Measurements from ENCODE around the gene CCDC97. TPM values are rescaled to one million over a fixed set of nuclear protein-coding genes. Genes with fewer than 3 reads are reported as not detected.

CCDC97 gene
- total RNA-seq, 2 donors from 2014 or later, result 17.5 to 23.9 TPM

- intact Hi-C loops (cut with DNase I), result no loop called here
- peak; percentile 89 for DNase-seq (ENCODE audit: low spot score)
Measured at GRCh38 chr19:41373993-41374392, 64.0 kb downstream of the CCDC97 start.

Other genes with a start within 250 kb of the CCDC97 start
- not detected for gene CYP2A13, start 221.7 kb upstream of the CCDC97 start, total RNA-seq
- not detected for gene CYP2F1, start 195.7 kb upstream of the CCDC97 start, total RNA-seq
- 1 to 10 TPM; 1.2 to 1.4 TPM for gene CYP2S1, start 117.0 kb upstream of the CCDC97 start, total RNA-seq
- 100 to 1,000 TPM; 133 to 147 TPM for gene AXL, start 90.9 kb upstream of the CCDC97 start, total RNA-seq
- 100 to 1,000 TPM; 150 to 157 TPM for gene HNRNPUL1, start 45.8 kb upstream of the CCDC97 start, total RNA-seq
- 10 to 100 TPM; 43.8 to 61.5 TPM for gene TGFB1, start 43.8 kb downstream of the CCDC97 start, total RNA-seq
- gene B9D2, start 54.0 kb downstream of the CCDC97 start, total RNA-seq, result 1 to 10 TPM; 3.7 to 4.2 TPM
- 1 to 10 TPM; 6.4 to 8.3 TPM for gene TMEM91, start 66.4 kb downstream of the CCDC97 start, total RNA-seq
- 1 to 10 TPM; 7.2 to 7.3 TPM for gene EXOSC5, start 87.2 kb downstream of the CCDC97 start, total RNA-seq
- gene BCKDHA, start 87.6 kb downstream of the CCDC97 start, total RNA-seq, result 10 to 100 TPM in 1 of 2 donors, 1 to 10 TPM in 1; 8.5 to 15.7 TPM
- gene B3GNT8, start 117.2 kb downstream of the CCDC97 start, total RNA-seq, result 1 to 10 TPM; 3.3 to 4.2 TPM
- 10 to 100 TPM; 30.5 to 30.7 TPM for gene DMAC2, start 129.7 kb downstream of the CCDC97 start, total RNA-seq
- gene ERICH4, start 133.0 kb downstream of the CCDC97 start, total RNA-seq, result not detected